ENCODE results near the gene CNFN.

Gene CNFN

DNA sequence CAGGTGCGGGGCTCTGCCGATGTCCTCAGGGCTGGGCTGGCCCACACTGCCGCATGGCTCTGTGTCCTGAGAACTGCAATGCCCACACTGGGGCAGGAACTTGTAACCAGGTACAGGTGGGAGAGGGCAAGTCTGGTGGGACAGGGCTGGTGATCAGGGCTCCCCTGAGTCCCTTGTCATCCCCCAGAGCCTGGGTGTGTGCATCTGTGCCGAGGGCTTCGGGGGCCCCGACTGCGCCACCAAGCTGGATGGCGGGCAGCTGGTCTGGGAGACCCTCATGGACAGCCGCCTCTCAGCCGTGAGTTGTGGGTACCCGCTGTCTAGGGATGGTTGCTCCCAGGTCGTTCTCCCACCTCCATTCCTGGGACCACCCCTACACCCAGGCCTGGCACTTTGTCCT lies 34.2 kb downstream of the CNFN start:
- no peak for ATAC-seq
- TF ChIP-seq ESRRG (CRISPR knock-in tag; IDR thresholded peaks at IDR 0.05) (no peak), ISL1 (CRISPR knock-in tag; IDR thresholded peaks at IDR 0.05) (no peak), RARB (CRISPR knock-in tag; IDR thresholded peaks at IDR 0.05) (no peak), TOX (CRISPR knock-in tag; IDR thresholded peaks at IDR 0.05; ENCODE audit: borderline replicate concordance) (no peak), ZNF70 (CRISPR knock-in tag; IDR thresholded peaks at IDR 0.05) (no peak), GLIS3 (CRISPR knock-in tag; IDR thresholded peaks at IDR 0.05) (no peak), SNAI2 (CRISPR knock-in tag; IDR thresholded peaks at IDR 0.05) (no peak), ZC3H10 (CRISPR knock-in tag; IDR thresholded peaks at IDR 0.05) (no peak), TCF4 (CRISPR knock-in tag; IDR thresholded peaks at IDR 0.05; ENCODE audit: borderline replicate concordance) (no peak), OSR1 (CRISPR knock-in tag; IDR thresholded peaks at IDR 0.05) (no peak), ZFP3 (CRISPR knock-in tag; IDR thresholded peaks at IDR 0.05) (no peak), ARNTL (CRISPR knock-in tag; IDR thresholded peaks at IDR 0.05; ENCODE audit: borderline replicate concordance, low read depth) (no peak), BACH2 (CRISPR knock-in tag; IDR thresholded peaks at IDR 0.05; ENCODE audit: borderline replicate concordance) (no peak)
- TF ChIP-seq, protein P1, sequence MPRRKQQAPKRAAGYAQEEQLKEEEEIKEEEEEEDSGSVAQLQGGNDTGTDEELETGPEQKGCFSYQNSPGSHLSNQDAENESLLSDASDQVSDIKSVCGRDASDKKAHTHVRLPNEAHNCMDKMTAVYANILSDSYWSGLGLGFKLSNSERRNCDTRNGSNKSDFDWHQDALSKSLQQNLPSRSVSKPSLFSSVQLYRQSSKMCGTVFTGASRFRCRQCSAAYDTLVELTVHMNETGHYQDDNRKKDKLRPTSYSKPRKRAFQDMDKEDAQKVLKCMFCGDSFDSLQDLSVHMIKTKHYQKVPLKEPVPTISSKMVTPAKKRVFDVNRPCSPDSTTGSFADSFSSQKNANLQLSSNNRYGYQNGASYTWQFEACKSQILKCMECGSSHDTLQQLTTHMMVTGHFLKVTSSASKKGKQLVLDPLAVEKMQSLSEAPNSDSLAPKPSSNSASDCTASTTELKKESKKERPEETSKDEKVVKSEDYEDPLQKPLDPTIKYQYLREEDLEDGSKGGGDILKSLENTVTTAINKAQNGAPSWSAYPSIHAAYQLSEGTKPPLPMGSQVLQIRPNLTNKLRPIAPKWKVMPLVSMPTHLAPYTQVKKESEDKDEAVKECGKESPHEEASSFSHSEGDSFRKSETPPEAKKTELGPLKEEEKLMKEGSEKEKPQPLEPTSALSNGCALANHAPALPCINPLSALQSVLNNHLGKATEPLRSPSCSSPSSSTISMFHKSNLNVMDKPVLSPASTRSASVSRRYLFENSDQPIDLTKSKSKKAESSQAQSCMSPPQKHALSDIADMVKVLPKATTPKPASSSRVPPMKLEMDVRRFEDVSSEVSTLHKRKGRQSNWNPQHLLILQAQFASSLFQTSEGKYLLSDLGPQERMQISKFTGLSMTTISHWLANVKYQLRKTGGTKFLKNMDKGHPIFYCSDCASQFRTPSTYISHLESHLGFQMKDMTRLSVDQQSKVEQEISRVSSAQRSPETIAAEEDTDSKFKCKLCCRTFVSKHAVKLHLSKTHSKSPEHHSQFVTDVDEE (CRISPR knock-in tag; IDR thresholded peaks at IDR 0.05), result no peak

DNA sequence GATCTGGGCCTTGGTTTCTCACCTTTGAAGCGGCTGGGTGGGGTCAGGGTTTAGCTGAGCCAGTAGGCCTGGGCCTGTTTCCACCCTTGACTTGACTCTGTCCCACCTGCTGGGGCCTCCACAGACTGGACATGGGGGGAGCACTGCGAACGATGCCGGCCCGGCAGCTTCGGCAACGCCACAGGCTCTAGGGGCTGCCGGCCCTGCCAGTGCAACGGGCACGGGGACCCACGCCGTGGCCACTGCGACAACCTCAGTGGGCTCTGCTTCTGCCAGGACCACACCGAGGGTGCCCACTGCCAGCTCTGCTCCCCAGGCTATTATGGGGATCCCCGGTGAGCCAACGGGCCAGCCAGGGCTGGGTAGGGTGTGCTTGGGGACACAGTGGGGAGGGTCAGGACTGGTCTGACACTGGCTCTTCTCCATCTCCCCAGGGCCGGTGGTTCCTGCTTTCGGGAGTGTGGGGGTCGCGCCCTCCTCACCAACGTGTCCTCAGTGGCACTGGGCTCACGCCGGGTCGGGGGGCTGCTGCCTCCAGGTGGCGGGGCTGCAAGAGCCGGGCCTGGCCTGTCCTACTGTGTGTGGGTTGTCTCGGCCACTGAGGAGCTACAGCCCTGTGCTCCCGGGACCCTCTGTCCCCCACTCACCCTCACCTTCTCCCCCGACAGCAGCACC lies 36.6 kb downstream of the CNFN start:
- ATAC-seq, result no peak
- TF ChIP-seq ZNF8 (CRISPR knock-in tag; IDR thresholded peaks at IDR 0.05) (no peak), TOX (CRISPR knock-in tag; IDR thresholded peaks at IDR 0.05; ENCODE audit: borderline replicate concordance) (no peak), CSDC2 (CRISPR knock-in tag; IDR thresholded peaks at IDR 0.05) (no peak), PPARA (CRISPR knock-in tag; IDR thresholded peaks at IDR 0.05; ENCODE audit: borderline replicate concordance) (no peak), RARB (CRISPR knock-in tag; IDR thresholded peaks at IDR 0.05) (no peak), SNAI2 (CRISPR knock-in tag; IDR thresholded peaks at IDR 0.05) (no peak), ZNF70 (CRISPR knock-in tag; IDR thresholded peaks at IDR 0.05) (no peak), OSR1 (CRISPR knock-in tag; IDR thresholded peaks at IDR 0.05) (no peak)
- TF ChIP-seq, protein P2, sequence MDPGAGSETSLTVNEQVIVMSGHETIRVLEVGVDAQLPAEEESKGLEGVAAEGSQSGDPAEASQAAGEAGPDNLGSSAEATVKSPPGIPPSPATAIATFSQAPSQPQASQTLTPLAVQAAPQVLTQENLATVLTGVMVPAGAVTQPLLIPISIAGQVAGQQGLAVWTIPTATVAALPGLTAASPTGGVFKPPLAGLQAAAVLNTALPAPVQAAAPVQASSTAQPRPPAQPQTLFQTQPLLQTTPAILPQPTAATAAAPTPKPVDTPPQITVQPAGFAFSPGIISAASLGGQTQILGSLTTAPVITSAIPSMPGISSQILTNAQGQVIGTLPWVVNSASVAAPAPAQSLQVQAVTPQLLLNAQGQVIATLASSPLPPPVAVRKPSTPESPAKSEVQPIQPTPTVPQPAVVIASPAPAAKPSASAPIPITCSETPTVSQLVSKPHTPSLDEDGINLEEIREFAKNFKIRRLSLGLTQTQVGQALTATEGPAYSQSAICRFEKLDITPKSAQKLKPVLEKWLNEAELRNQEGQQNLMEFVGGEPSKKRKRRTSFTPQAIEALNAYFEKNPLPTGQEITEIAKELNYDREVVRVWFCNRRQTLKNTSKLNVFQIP (CRISPR knock-in tag; IDR thresholded peaks at IDR 0.05; ENCODE audit: borderline replicate concordance, low read depth), result no peak

DNA sequence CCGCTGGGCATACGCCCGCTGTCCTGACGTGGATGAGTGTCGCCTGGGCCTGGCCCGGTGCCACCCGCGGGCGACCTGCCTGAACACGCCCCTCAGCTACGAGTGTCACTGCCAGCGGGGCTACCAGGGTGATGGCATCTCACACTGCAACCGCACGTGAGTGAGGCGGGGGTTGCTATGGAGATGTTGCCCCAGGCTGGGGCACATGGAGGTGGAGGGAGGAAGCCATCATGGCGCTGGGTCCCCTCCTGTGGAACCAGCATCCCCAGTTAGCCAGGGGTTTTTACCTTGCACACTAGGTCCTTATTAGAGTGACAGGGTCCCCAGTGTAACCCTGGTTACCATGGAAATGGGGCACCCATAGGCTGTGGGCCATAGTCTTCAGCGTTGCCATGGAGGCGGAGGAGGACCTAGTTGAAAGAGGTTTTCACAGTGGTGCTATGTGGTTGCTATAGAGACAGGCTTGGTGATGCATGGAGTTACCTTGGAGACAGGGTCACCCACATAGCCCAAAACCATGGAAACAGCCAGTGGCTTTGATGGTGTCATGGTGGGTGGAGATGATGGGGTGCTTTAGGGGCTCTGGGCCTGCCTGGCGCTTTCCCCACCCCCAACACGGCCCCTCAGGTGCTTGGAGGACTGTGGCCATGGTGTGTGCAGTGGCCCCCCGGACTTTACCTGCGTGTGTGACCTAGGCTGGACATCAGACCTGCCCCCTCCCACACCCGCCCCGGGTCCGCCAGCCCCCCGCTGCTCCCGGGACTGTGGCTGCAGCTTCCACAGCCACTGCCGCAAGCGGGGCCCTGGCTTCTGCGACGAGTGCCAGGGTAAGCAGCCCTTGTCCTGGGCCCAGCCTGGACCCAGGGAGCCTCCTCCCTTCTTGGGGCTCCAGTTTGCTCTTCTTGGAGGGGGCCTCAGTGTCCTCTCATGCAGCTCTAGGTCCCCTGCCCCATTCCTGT lies 37.5 kb downstream of the CNFN start:
- no peak for TF ChIP-seq ZNF70 (CRISPR knock-in tag; IDR thresholded peaks at IDR 0.05)
- no peak; the same call in 2 of the 3 replicates for ATAC-seq

DNA sequence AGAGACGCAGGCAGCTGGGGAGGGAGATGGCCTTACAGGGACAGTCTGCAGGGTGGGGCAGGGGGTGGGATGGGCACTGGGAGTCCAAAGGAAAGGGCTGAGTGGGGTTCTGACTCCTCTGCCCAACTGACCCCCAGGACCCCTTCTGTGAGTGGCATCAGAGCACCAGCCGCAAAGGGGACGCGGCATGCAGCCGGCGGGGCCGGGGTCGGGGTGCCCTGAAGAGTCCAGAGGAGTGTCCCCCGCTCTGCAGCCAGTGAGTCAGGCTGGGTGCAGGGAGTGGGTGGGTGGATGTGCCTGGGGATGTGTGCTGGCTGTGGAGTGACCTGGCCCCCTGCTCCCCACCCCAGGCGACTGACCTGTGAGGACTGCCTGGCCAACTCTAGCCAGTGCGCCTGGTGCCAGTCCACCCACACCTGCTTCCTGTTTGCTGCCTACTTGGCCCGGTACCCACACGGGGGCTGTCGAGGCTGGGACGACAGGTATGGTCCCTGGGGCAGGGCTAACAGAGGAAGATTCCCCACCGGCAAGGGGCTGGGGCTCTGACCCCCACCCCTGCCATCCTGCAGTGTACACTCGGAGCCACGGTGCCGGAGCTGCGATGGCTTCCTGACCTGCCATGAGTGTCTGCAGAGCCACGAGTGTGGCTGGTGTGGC lies 38.9 kb downstream of the CNFN start:
- ATAC-seq, result no peak
- TF ChIP-seq ZNF8 (CRISPR knock-in tag; IDR thresholded peaks at IDR 0.05), result no peak
- TF ChIP-seq, protein P3, sequence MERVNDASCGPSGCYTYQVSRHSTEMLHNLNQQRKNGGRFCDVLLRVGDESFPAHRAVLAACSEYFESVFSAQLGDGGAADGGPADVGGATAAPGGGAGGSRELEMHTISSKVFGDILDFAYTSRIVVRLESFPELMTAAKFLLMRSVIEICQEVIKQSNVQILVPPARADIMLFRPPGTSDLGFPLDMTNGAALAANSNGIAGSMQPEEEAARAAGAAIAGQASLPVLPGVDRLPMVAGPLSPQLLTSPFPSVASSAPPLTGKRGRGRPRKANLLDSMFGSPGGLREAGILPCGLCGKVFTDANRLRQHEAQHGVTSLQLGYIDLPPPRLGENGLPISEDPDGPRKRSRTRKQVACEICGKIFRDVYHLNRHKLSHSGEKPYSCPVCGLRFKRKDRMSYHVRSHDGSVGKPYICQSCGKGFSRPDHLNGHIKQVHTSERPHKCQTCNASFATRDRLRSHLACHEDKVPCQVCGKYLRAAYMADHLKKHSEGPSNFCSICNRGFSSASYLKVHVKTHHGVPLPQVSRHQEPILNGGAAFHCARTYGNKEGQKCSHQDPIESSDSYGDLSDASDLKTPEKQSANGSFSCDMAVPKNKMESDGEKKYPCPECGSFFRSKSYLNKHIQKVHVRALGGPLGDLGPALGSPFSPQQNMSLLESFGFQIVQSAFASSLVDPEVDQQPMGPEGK (CRISPR knock-in tag; IDR thresholded peaks at IDR 0.05; ENCODE audit: borderline replicate concordance), result no peak
- TF ChIP-seq TOX (CRISPR knock-in tag; IDR thresholded peaks at IDR 0.05; ENCODE audit: borderline replicate concordance), result no peak
- TF ChIP-seq, protein P4, sequence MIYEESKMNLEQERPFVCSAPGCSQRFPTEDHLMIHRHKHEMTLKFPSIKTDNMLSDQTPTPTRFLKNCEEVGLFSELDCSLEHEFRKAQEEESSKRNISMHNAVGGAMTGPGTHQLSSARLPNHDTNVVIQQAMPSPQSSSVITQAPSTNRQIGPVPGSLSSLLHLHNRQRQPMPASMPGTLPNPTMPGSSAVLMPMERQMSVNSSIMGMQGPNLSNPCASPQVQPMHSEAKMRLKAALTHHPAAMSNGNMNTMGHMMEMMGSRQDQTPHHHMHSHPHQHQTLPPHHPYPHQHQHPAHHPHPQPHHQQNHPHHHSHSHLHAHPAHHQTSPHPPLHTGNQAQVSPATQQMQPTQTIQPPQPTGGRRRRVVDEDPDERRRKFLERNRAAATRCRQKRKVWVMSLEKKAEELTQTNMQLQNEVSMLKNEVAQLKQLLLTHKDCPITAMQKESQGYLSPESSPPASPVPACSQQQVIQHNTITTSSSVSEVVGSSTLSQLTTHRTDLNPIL (CRISPR knock-in tag; IDR thresholded peaks at IDR 0.05; ENCODE audit: low read depth), result no peak
- TF ChIP-seq RARB (CRISPR knock-in tag; IDR thresholded peaks at IDR 0.05), result no peak
- no peak for TF ChIP-seq ZFP3 (CRISPR knock-in tag; IDR thresholded peaks at IDR 0.05)
- TF ChIP-seq, protein P1 (CRISPR knock-in tag; IDR thresholded peaks at IDR 0.05), result no peak
- TF ChIP-seq ISL1 (CRISPR knock-in tag; IDR thresholded peaks at IDR 0.05), result no peak
- no peak for TF ChIP-seq ESRRG (CRISPR knock-in tag; IDR thresholded peaks at IDR 0.05)
- TF ChIP-seq ZFP30 (CRISPR knock-in tag; IDR thresholded peaks at IDR 0.05), result no peak
- no peak for TF ChIP-seq ZC3H10 (CRISPR knock-in tag; IDR thresholded peaks at IDR 0.05)
- no peak for TF ChIP-seq CSDC2 (CRISPR knock-in tag; IDR thresholded peaks at IDR 0.05)
- no peak for TF ChIP-seq OSR1 (CRISPR knock-in tag; IDR thresholded peaks at IDR 0.05)
- no peak for TF ChIP-seq SNAI2 (CRISPR knock-in tag; IDR thresholded peaks at IDR 0.05)
